ENCODE measurements around the gene SLC38A8. TPM values are rescaled to one million over a fixed set of nuclear protein-coding genes. Genes with fewer than 3 reads are reported as not detected.

The SLC38A8 gene
- total RNA-seq, 1 donor: not detected

DNA sequence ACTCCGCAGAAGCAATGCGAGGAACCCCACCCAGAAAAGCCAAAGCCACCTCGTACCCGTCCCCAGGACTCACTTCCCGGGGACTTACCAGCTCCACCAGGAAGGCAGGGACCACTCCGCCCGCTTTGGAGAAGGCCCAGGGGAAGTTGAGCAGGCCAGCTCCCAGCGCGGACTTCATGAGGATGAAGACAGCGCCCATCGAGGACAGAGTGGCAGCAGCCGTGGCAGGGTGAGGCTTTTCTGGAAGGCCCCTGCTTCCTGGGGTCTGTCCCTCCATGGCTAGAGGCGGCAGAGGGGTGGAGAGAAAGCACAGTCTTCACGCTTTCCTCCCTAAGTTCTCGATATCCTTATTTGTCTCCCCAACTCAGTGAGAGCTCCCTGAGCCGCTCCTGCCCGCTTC lies 714 bp downstream of the SLC38A8 start:
- TF ChIP-seq, protein P1, sequence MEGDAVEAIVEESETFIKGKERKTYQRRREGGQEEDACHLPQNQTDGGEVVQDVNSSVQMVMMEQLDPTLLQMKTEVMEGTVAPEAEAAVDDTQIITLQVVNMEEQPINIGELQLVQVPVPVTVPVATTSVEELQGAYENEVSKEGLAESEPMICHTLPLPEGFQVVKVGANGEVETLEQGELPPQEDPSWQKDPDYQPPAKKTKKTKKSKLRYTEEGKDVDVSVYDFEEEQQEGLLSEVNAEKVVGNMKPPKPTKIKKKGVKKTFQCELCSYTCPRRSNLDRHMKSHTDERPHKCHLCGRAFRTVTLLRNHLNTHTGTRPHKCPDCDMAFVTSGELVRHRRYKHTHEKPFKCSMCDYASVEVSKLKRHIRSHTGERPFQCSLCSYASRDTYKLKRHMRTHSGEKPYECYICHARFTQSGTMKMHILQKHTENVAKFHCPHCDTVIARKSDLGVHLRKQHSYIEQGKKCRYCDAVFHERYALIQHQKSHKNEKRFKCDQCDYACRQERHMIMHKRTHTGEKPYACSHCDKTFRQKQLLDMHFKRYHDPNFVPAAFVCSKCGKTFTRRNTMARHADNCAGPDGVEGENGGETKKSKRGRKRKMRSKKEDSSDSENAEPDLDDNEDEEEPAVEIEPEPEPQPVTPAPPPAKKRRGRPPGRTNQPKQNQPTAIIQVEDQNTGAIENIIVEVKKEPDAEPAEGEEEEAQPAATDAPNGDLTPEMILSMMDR (IDR thresholded peaks at IDR 0.05; ENCODE audit: insufficient read depth, low read length): no peak
- no peak for DNase-seq (ENCODE audit: low read depth)
- H3K4me3 ChIP-seq (ENCODE audit: low read depth, low read length): no peak overlapping the region

DNA sequence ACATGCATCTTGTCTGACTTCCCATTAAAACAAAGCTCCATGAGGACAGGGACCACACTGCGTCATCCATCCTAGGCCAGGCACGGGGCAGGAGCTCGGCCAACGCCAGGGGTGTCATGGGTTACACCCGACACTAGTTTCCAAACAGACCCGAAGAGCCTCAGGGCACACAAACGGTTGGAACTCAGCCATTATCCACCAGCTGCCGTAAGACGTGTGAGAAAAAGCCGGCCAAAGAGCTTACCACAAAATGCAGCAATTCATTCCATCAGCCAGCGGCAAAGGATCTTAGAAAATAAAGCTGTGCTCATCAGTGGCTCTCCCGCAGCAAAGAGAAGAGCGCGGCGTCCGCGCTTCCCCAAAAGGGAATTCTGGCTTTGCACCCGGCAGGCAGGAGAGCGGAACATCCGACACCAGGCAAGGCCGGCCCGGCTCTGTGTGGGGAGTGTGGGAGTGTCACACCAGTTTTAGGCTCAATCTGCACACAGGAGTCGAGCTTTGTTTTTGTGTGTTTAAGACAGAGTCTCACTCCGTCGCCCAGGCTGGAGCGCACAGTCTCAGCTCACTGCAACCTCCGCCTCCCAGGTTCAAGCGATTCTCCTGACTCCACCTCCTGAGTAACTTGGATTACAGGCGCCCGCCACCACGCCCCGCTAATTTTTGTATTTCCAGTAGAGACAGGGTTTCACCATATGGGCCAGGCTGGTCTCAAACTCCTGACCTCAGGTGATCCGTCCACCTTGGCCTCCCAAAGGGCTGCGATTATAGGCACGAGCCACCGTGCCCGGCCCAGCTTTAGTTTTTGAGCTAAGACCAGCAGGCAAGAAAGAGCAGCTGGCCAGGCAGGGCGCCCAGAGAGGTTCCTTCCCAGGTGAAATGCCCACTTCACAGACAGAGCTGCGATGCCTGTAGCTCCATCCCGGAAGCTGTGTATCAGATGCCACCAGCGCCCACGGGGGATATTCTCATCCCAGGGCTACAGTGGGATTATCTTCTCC lies 1.5 kb downstream of the SLC38A8 start:
- TF ChIP-seq, protein P1 (IDR thresholded peaks at IDR 0.05; ENCODE audit: insufficient read depth, low read length): no peak
- no peak overlapping the region for H3K4me3 ChIP-seq (ENCODE audit: low read depth, low read length)

GRCh38 chr16:84040226-84040822 lies 2.3 kb downstream of the SLC38A8 start:
- TF ChIP-seq, protein P1 (IDR thresholded peaks at IDR 0.05; ENCODE audit: insufficient read depth, low read length): no peak
- no peak overlapping the region for H3K4me3 ChIP-seq (ENCODE audit: low read depth, low read length)
- no peak for DNase-seq (ENCODE audit: low read depth)

More for the DNA sequence above, 1.5 kb downstream of the SLC38A8 start:
- no peak for DNase-seq (ENCODE audit: low read depth)

DNA sequence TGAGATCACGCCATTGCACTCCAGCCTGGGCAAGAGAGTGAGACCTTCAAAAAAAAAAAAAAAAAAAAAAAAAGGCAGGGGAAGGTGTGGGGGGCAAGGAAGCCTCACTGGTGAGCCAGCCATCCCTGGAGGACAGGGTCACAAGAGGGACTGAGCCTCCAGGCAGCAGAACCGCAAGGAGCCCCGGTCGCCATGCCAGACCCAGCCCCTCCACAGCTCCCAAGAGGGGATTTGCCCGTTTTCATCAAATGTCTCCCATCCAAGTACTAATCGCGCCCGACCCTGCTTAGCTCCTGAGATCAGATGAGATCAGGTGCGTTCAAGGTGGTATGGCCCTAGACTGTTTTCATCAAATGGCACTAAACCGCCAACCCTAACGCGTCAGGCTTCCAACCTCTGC lies 2.9 kb downstream of the SLC38A8 start:
- H3K4me3 ChIP-seq (ENCODE audit: low read depth, low read length): no peak overlapping the region
- no peak for DNase-seq (ENCODE audit: low read depth)
- TF ChIP-seq, protein P1 (IDR thresholded peaks at IDR 0.05; ENCODE audit: insufficient read depth, low read length): no peak

DNA sequence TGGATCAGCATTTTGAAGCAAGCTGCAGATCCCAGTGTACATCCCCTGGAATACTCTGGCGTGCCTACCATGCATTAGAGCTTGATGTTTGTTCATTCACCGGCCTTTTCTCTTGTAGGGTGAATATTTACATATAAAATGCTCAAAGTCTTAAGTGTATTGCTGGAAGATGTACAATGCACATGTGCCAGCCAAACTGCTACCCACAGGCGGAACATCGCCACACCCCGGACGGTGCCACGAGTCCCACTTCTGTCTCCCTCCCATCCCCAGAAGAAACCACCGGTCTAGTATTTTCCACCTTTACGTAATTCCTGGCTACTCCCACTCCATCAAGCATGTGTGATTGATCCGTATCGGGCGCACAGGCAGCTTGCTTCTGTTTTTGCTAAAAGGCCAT lies 4.1 kb downstream of the SLC38A8 start:
- TF ChIP-seq, protein P1 (IDR thresholded peaks at IDR 0.05; ENCODE audit: insufficient read depth, low read length): no peak
- no peak overlapping the region for H3K4me3 ChIP-seq (ENCODE audit: low read depth, low read length)
- no peak for DNase-seq (ENCODE audit: low read depth)

DNA sequence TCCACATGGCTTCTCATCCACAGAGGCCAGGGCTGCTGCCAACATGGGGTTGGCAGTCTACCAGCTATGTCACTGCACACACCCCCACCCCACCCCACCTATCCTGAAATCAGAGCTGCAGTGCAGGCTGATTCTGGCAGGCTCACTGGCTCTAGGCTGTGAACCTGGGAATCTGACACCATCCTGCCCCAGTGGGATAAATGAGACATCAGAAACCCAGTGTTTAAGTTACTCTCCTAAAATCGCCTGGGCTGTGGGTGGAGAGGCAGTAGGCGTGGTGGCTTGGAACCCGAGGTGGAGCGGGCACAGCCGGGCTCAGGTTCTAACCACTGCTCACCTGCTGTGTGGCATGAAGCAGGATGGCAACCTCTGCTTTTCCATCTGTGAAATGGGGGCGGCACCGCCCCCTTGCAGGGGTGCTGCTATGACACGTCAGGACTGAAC lies 5.6 kb downstream of the SLC38A8 start:
- DNase-seq (ENCODE audit: low read depth): no peak
- no peak overlapping the region for H3K4me3 ChIP-seq (ENCODE audit: low read depth, low read length)
- TF ChIP-seq, protein P1 (IDR thresholded peaks at IDR 0.05; ENCODE audit: insufficient read depth, low read length): no peak

Data from fibroblast of the aortic adventitia (primary cell).